ENCODE measurements around the gene FHOD1. TPM values are rescaled to one million over a fixed set of nuclear protein-coding genes. Genes with fewer than 3 reads are reported as not detected.

FHOD1 gene
- total RNA-seq, 4 donors from 2014 or later: 13.3 to 64.4 (median 38.8) TPM

GRCh38 chr16:67207249-67208091 lies 39.8 kb downstream of the FHOD1 start:
- no peak overlapping the region for H3K27ac ChIP-seq
- H3K27me3 ChIP-seq: no peaks in the 10 kb centered on the region
- no peak overlapping the region for H3K4me3 ChIP-seq
- no peaks in the 10 kb centered on the region for H3K9me3 ChIP-seq
- no peak for DNase-seq
- no peaks in the 10 kb centered on the region for H3K4me1 ChIP-seq
- TF ChIP-seq CTCF (IDR thresholded peaks at IDR 0.05) (no peak), POLR2A (IDR thresholded peaks at IDR 0.05) (no peak)
- H3K36me3 ChIP-seq: peaks cover 0 to 17% (median 0%) of the 10 kb centered on the region in 3 donors

- no peak for DNase-seq
- peaks cover 0 to 24% (median 0%) of the 10 kb centered on the region in 3 donors for H3K36me3 ChIP-seq
- TF ChIP-seq POLR2A (IDR thresholded peaks at IDR 0.05) (no peak), CTCF (IDR thresholded peaks at IDR 0.05) (no peak)
Measured at GRCh38 chr16:67206838-67207248, 40.4 kb downstream of the FHOD1 start.

DNA sequence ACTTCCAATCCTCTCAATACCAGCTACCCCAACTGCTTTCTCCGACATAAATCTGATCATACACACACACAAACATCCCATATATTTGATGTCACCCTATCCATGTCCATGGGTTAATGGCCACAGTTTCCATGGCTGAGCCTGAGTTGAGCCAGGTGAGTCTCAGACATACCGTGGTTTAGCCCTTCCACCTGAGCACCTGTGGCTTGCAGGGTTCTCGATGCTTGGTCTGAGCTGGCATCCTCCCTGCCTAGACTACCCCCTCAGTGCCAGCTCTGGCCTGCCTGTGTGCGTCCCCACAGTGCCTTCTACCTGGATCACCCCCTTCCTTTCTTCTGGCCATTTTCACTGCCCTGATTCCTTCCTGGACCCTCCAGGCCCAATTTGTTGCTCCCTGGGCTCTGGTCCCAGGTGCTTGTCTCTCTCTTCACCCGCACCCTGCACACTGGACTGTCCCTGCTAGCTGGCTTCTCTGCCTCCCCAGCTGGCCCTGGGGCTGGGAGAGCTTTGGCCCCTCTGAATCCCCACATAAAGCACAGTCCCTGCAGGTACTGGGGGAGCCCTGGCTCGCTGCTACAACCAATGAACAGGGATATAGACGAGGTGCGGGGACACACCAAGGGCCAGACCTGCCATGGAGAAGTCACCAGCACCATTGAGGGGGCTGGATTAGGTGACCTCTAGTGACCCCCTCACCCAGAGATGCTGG lies 41.0 kb downstream of the FHOD1 start:
- no peak for TF ChIP-seq CTCF (IDR thresholded peaks at IDR 0.05)
- no peaks in the 10 kb centered on the region for H3K4me1 ChIP-seq

More at GRCh38 chr16:67206838-67207248, 40.4 kb downstream of the FHOD1 start:
- no peak overlapping the region for H3K4me3 ChIP-seq
- no peaks in the 10 kb centered on the region for H3K4me1 ChIP-seq
- no peaks in the 10 kb centered on the region for H3K27me3 ChIP-seq
- H3K27ac ChIP-seq: no peak overlapping the region
- no peaks in the 10 kb centered on the region for H3K9me3 ChIP-seq

GRCh38 chr16:67204076-67204475 lies 43.2 kb downstream of the FHOD1 start:
- H3K36me3 ChIP-seq: peaks cover 0 to 38% (median 0%) of the 10 kb centered on the region in 3 donors
- DNase-seq: no peak

More for the DNA sequence above, 41.0 kb downstream of the FHOD1 start:
- H3K36me3 ChIP-seq: peaks cover 0 to 29% (median 0%) of the 10 kb centered on the region in 3 donors
- no peaks in the 10 kb centered on the region for H3K27me3 ChIP-seq
- H3K9me3 ChIP-seq: no peaks in the 10 kb centered on the region
- H3K4me3 ChIP-seq: no peak overlapping the region
- DNase-seq: no peak
- no peak overlapping the region for H3K27ac ChIP-seq

More at GRCh38 chr16:67204076-67204475, 43.2 kb downstream of the FHOD1 start:
- H3K27me3 ChIP-seq: no peaks in the 10 kb centered on the region
- no peak overlapping the region for H3K4me3 ChIP-seq
- no peak overlapping the region for H3K27ac ChIP-seq
- peaks cover 0 to 12% (median 0%) of the 10 kb centered on the region in 4 donors for H3K4me1 ChIP-seq
- no peak for TF ChIP-seq POLR2A (IDR thresholded peaks at IDR 0.05)
- no peak for TF ChIP-seq CTCF (IDR thresholded peaks at IDR 0.05)
- no peaks in the 10 kb centered on the region for H3K9me3 ChIP-seq

Data from Peyer's patch (tissue), 4 donors.